Heart right ventricle (tissue), 16 donors: ENCODE measurements around the gene CSRP1. TPM values are rescaled to one million over a fixed set of nuclear protein-coding genes. Genes with fewer than 3 reads are reported as not detected.
A peak's percentile ranks its signal among the peaks of the same experiment; 100 is the strongest.

Experiments
- ATAC-seq, 8 donors: fragments of 200-7000 bp; cut with Tn5 transposase; one replicate each; pipeline ENCODE4 v1.9.1; 2020; ENCODE audit warnings: mild to moderate bottlenecking in 8 of 8, moderate library complexity in 8 of 8, moderate number of reproducible peaks in 1 of 8
- DNase-seq, 2 donors: peaks; one replicate each; pipeline ENCODE4 v3.0.0-alpha.2; 2020
- H3K27ac ChIP-seq, 10 donors: fragments of 200-600 bp; sonication (generic) in 2 of 10; one replicate each; pipeline versions ENCODE4 v1.5.0 to v1.8.0; 2020 to 2022; ENCODE audit warnings: mild to moderate bottlenecking in 3 of 10
- H3K27me3 ChIP-seq, 7 donors: fragments of 200-600 bp; one replicate each; pipeline ENCODE4 v1.8.0; 2021 to 2022; ENCODE audit warnings: mild to moderate bottlenecking in 2 of 7
- H3K36me3 ChIP-seq, 9 donors: fragments of 200-600 bp; sonication (generic) in 1 of 9; one replicate each; pipeline versions ENCODE4 v1.5.0 to v1.8.0; 2020 to 2022; ENCODE audit warnings: mild to moderate bottlenecking in 2 of 9
- H3K4me1 ChIP-seq, 9 donors: fragments of 200-600 bp; sonication (generic) in 1 of 9; one replicate each; pipeline versions ENCODE4 v1.5.0 to v1.8.0; 2020 to 2022; ENCODE audit warnings: mild to moderate bottlenecking in 4 of 9
- H3K4me3 ChIP-seq, 10 donors: fragments of 200-600 bp; sonication (generic) in 2 of 10; one replicate each; pipeline versions ENCODE4 v1.5.0 to v1.8.0; 2020 to 2022; ENCODE audit warnings: mild to moderate bottlenecking in 7 of 10, moderate library complexity in 2 of 10
- H3K9me3 ChIP-seq, 11 donors: fragments of 200-600 bp in 10 of 11; sonication (generic) in 2 of 11; one replicate each; pipeline versions ENCODE4 v1.5.0 to v1.8.0; 2013 to 2022; ENCODE audit warnings: mild to moderate bottlenecking in 2 of 11, control low read depth in 1 of 11, moderate library complexity in 1 of 11
- CTCF ChIP-seq, 9 donors: fragments of 200-600 bp; sonication (generic) in 2 of 9; IDR thresholded peaks; one replicate each; pipeline versions ENCODE4 v1.5.0 to v1.8.0; 2021 to 2022; ENCODE audit warnings: antibody characterized with exemption in 9 of 9, mild to moderate bottlenecking in 5 of 9, moderate library complexity in 1 of 9
- WGBS, 2 donors: extraction: QIAGEN DNeasy Blood & Tissue Kit; methylation state at CpG; one replicate each; pipeline ENCODE4 v1.1.7; 2013; ENCODE audit warnings: inconsistent platforms in 1 of 2; 5-methylcytosine and 5-hydroxymethylcytosine counted together
- intact Hi-C, 10 donors: fragments of 100-400 bp; cut with DNase I; formaldehyde crosslinking; loops; one replicate each; pipeline versions ENCODE4 v1.11.1 to v1.14.2; 2022
- polyA plus RNA-seq, 2 donors: library from polyadenylated mRNA; stranded (reverse); fragments of 200-250 nt; gene quantifications; one replicate each; pipeline ENCODE4 v1.2.3, GENCODE V29; 2013
- total RNA-seq, 10 donors: library from RNA; stranded (reverse); fragmentation: NEBNext Ultra II Directional in 3 of 10; extraction: Animal tissue kit (Norgen Biotek cat#: 25700) in 3 of 10; gene quantifications; one replicate each; pipeline versions ENCODE4 v1.2.1 to v1.2.4, GENCODE V29; 2021 to 2023
- donor health status: Arrhythmogenic right ventricular cardiomyopathy.
- donor health status: ischemic (EF 13 %, LVEDD 7.1; RV severe dilation, severe dysfunction).
- donor health status: healthy with polysubstance abuse.
- donor health status: DM: no; HTN: yes; CAD: no.
- donor health status: DM: no; HTN: no; CAD: no.
- donor health status: ischemic (EF 25% LVEDD 6.9; RV normal size, moderate dysfunction).
- donor health status: ischemic (EF 25% LVEDD 5.7; RV mildly dilated, moderate dysfunction).
- donor health status: healthy.
- donor health status: DM: yes; HTN: yes; CAD: no.
- donor health status: Ischemic cardiomyopathy.
- donor health status: ischemic (EF 35%, LVEDD 5.7; RV mildly dilated, moderate dysfunction).
- donor health status: nonischemic (EF 11% LVEDD 7.7; RV severe dilation, severe dysfunction).
- donor health status: DM: yes; HTN: yes; CAD: no.
- donor health status: PGD.
- donor health status: ischemic (EF 29% LVEDD 5.4; RV normal size, mild dysfunction).
- donor health status: nonischemic (EF 23%, LVEDD 6.1; RV moderate dilation, normal function).

The CSRP1 gene
- total and polyA plus RNA-seq, 12 donors = 48.1 to 104 (median 67.7) TPM

GRCh38 chr1:201511396-201511940, 4.5 kb upstream of the CSRP1 start:
- ATAC-seq (no peak), DNase-seq (no peak)
- Histone ChIP-seq H3K9me3 (no peaks in the 10 kb centered on the region), H3K4me3 (no peak overlapping the region), H3K4me1 (peaks cover 7 to 41% (median 35%) of the 10 kb centered on the region in 9 donors), H3K27me3 (no peaks in the 10 kb centered on the region), H3K36me3 (no peaks in the 10 kb centered on the region), H3K27ac (peak overlapping the region; percentile 46 to 88 (median 77))
- intact Hi-C loops = loop anchor here in 6 of 10 donors (5.0 kb wide), 2 partner anchors 59 to 64 kb away; no protein-coding TSS in a partner anchor
- WGBS, 2 donors = 61 to 70% methylated on average over 6 of the region's 6 CpGs
- TF ChIP-seq CTCF (IDR thresholded peaks at IDR 0.05) = no peak

GRCh38 chr1:201510734-201511133, 3.8 kb upstream of the CSRP1 start:
- intact Hi-C loops = loop anchor here in 6 of 10 donors (5.0 kb wide), 2 partner anchors 58 to 63 kb away; no protein-coding TSS in a partner anchor
- peak overlapping the region in 4 of 10 donors; percentile 4 to 87 (median 68) for H3K27ac ChIP-seq
- H3K36me3 ChIP-seq = no peaks in the 10 kb centered on the region
- WGBS, 2 donors = 95 to 97% methylated on average over 1 of the region's 1 CpG
- TF ChIP-seq CTCF (IDR thresholded peaks at IDR 0.05) = no peak
- H3K4me1 ChIP-seq = peaks cover 7 to 49% (median 43%) of the 10 kb centered on the region in 9 donors
- no peaks in the 10 kb centered on the region for H3K27me3 ChIP-seq
- DNase-seq (no peak), ATAC-seq (no peak)
- no peak overlapping the region for H3K4me3 ChIP-seq
- H3K9me3 ChIP-seq = no peaks in the 10 kb centered on the region

DNA sequence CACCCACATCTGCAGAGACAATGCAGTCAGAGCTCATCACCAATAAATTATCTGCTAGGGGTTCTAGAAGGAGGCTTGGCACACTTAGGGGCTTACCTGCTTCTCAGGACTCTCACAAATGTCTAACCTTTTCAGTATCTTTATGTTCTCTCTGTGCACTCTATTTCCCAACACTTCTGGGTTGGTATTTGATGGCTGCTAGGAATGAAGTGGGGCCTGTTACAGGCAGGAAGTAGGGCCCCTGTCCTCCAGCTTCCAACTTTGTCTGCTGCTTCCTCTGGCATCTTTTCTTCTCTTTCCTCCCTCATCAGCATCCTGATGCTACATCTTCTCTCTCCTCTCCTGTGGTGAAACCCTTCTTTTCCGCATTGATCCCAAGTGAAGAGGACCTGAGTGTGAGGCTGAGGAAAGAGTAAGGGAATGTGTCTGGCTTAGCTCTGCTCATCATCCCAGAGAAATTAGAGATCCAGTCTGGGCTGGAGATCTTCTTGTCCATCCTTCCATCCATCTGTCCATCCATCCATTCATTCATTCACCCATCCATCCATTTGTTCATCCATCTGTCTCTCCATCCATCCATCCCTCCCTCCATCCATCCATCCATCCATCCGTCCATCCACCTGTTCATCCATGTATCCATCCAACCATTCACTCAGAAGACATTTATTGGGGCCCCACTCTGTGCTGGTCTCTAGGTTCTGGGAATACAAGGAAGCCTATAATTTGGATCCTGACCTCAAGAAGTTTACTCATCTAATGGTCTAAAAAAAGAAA, 2.9 kb upstream of the CSRP1 start:
- intact Hi-C loops = loop anchor here in 6 of 10 donors (5.0 kb wide), 2 partner anchors 57 to 62 kb away; no protein-coding TSS in a partner anchor
- H3K4me3 ChIP-seq = no peak overlapping the region
- ATAC-seq (no peak), DNase-seq (no peak)
- 98 to 99% methylated on average over 2 of the region's 2 CpGs for WGBS, 2 donors
- TF ChIP-seq CTCF (IDR thresholded peaks at IDR 0.05) = no peak
- H3K27ac ChIP-seq = no peak overlapping the region
- H3K27me3 ChIP-seq = no peaks in the 10 kb centered on the region
- peaks cover 10 to 58% (median 52%) of the 10 kb centered on the region in 9 donors for H3K4me1 ChIP-seq
- no peaks in the 10 kb centered on the region for H3K9me3 ChIP-seq
- H3K36me3 ChIP-seq = no peaks in the 10 kb centered on the region

DNA sequence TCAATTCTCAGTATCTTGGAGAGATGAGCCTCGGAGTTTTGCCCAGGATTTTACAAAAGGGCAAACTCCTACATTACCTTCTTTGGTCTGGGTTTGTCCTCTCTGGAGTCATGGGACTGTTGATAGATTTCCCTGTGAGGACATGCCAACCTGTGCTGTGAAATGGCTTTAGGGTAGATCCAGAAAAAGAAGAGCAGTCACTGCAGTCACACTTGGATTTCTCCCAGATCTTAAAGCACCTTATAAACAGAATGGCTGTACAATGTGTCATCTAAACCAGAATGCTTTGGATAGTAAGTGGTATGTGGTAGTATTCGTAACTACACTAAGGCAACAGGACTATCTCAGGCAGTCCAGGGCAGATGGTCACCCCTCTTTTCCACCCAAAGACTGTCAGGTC, 1.9 kb upstream of the CSRP1 start:
- 90 to 94% methylated on average over 2 of the region's 2 CpGs for WGBS, 2 donors
- intact Hi-C loops = no loop called here
- H3K27me3 ChIP-seq = no peaks in the 10 kb centered on the region
- no peaks in the 10 kb centered on the region for H3K9me3 ChIP-seq
- no peak for TF ChIP-seq CTCF (IDR thresholded peaks at IDR 0.05)
- H3K4me3 ChIP-seq = no peak overlapping the region
- H3K36me3 ChIP-seq = no peaks in the 10 kb centered on the region
- DNase-seq (no peak), ATAC-seq (no peak)
- no peak overlapping the region for H3K27ac ChIP-seq
- peaks cover 10 to 68% (median 62%) of the 10 kb centered on the region in 9 donors for H3K4me1 ChIP-seq
